ENCODE results near the gene FIP1L1.

FIP1L1 gene

DNA sequence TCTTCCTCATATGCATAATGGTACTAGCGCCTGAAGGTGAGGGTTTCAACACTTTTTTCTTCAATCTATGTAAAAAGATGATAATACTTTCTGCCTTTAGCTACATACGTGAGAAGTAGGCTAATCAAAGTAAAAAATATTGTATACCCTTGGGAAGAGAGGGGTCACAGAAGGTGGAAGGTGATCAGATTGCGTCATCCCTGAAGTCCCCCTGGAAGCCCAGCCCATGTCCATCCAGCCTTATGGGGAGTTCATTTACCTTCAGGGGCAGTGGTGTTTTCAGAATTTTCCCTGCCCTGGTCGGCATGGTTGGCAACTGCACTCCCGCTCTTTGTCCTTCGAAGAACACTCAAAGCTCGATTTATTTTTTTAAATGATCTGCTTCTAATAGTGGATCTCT, 129.6 kb downstream of the FIP1L1 start:
- DNase-seq: no peak

DNA sequence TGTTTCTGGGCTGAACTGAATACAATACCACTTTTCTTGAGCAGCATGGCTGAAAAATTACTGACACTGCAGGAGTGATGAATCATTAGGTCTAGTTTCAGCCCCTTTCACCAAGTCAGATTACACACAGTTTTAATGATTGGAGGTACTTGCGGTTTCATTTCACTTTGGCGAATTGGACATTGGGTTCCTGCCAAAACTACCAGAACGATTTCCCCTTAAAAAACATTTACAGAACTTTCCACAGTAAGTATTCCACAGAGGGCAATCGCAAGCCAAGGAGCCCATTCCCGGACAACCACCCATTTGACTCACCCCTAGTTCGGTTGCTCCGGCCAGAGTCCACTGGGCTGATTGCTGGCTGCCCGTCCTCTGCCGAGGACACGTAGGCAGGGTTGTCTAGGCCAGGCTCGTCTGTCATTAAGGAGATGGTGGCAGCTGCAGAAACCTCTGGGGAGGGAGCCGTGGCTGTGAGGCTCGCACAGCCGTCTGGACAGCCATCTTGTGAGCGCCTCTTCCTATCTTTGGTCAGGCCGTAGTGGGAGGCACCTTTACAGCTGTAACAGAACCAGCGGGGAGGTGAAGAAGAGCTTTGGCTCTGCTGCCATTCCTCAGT, 130.3 kb downstream of the FIP1L1 start:
- DNase-seq: no peak

DNA sequence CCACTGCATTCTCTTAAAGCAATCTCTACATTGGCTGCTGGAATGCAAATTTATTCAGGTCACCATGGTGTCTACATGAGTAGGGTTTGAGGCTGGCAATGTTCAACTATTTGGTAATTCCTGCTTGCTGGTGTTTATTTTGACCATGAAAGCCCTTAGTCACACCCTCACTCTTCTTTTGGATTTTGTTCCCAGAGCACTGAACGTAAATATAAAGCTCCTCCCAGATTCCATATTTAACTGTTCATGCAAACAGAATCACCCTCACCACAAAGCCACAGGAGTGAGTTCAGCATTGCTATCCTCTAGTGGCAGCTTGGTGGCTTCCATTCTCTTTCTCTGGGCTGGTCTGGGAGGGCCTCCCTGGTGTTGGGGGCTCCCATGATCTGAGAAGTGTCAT, 131.0 kb downstream of the FIP1L1 start:
- DNase-seq: no peak

DNA sequence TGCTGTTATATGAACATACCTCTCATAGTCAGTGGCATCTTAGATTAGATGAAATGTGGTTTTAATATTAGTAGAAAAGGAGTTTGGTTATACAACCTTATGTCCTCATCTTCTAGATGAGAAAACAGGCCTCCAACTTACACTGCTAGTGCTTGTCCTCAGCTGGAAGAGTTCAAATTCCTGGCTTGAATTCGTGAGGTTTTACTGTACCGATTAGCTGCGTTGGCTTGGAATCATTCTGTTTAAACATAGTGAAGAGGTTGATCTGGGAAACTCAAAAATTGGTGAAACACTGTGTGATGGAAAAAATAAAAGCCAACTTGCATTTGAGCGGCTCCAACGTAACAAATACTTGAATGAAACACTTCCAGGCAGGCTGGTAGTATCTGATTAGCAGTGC, 132.9 kb downstream of the FIP1L1 start:
- DNase-seq: no peak

Measured in activated CD4-positive, CD25-positive, alpha-beta regulatory T cell treated with anti-CD3 and anti-CD28 coated beads, Interleukin-2, amount 50 U/mL, for 72 hours (primary cell).